Cardiac muscle cell (in vitro differentiated cells and primary cell): ENCODE measurements around the gene TENT5A. TPM values are rescaled to one million over a fixed set of nuclear protein-coding genes. Genes with fewer than 3 reads are reported as not detected.

ENCODE experiments used
- DNase-seq, 2 donors: peaks; one replicate each; pipeline versions ENCODE4 v3.0.0 to v3.0.0-alpha.2; 2010 to 2017; ENCODE audit warnings: low read depth in 1 of 2, low spot score in 1 of 2
- H3K27ac ChIP-seq: fragments of 200-600 bp; sonication (generic); 2 replicates; pipeline ENCODE4 v1.5.1; 2016
- H3K27me3 ChIP-seq: fragments of 200-600 bp; sonication (generic); 2 replicates; pipeline ENCODE4 v1.6.0; 2016; ENCODE audit warnings: control low read depth
- H3K36me3 ChIP-seq: fragments of 200-600 bp; sonication (generic); 2 replicates; pipeline ENCODE4 v1.5.1; 2016; ENCODE audit warnings: control low read depth
- H3K4me1 ChIP-seq: fragments of 200-600 bp; sonication (generic); 2 replicates; pipeline ENCODE4 v1.8.1; 2017; ENCODE audit warnings: low read depth, mild to moderate bottlenecking, mixed run types
- H3K4me3 ChIP-seq: fragments of 200-600 bp; sonication (generic); 2 replicates; pipeline ENCODE4 v1.5.1; 2016; ENCODE audit warnings: mild to moderate bottlenecking
- H3K9me3 ChIP-seq: fragments of 200-600 bp; sonication (generic); 2 replicates; pipeline ENCODE4 v1.5.1; 2017; ENCODE audit warnings: low read depth, mild to moderate bottlenecking, control low read depth
- polyA plus RNA-seq: library from polyadenylated mRNA; unstranded; fragments of >200 nt; fragmentation: Nextera tagmentation; extraction: Ambion mirVana; gene quantifications from 2 replicates; pipeline ENCODE4 v1.2.1, GENCODE V29; 2016
- total RNA-seq: library from RNA; depleted of rRNA; stranded (reverse); fragments of >200 nt; gene quantifications from 2 replicates; pipeline ENCODE4 v1.2.3, GENCODE V29; 2016
- TF ChIP-seq, protein P1 (sequence below): IDR thresholded peaks from 2 replicates; pipeline ENCODE4 v1.5.1; 2012; ENCODE audit warnings: low read depth, mild to moderate bottlenecking, low read length

The TENT5A gene
- total and polyA plus RNA-seq, 2 experiments from 2014 or later, result 8.1 to 9.2 TPM

GRCh38 chr6:81713205-81713604 is 39.3 kb downstream of the TENT5A start:
- Histone ChIP-seq H3K27ac (no peak overlapping the region), H3K27me3 (no peaks in the 10 kb centered on the region), H3K36me3 (no peaks in the 10 kb centered on the region), H3K9me3 (no peaks in the 10 kb centered on the region), H3K4me3 (no peak overlapping the region), H3K4me1 (no peaks in the 10 kb centered on the region)
- TF ChIP-seq, protein P1, sequence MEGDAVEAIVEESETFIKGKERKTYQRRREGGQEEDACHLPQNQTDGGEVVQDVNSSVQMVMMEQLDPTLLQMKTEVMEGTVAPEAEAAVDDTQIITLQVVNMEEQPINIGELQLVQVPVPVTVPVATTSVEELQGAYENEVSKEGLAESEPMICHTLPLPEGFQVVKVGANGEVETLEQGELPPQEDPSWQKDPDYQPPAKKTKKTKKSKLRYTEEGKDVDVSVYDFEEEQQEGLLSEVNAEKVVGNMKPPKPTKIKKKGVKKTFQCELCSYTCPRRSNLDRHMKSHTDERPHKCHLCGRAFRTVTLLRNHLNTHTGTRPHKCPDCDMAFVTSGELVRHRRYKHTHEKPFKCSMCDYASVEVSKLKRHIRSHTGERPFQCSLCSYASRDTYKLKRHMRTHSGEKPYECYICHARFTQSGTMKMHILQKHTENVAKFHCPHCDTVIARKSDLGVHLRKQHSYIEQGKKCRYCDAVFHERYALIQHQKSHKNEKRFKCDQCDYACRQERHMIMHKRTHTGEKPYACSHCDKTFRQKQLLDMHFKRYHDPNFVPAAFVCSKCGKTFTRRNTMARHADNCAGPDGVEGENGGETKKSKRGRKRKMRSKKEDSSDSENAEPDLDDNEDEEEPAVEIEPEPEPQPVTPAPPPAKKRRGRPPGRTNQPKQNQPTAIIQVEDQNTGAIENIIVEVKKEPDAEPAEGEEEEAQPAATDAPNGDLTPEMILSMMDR, result no peak
- no peak for DNase-seq

DNA sequence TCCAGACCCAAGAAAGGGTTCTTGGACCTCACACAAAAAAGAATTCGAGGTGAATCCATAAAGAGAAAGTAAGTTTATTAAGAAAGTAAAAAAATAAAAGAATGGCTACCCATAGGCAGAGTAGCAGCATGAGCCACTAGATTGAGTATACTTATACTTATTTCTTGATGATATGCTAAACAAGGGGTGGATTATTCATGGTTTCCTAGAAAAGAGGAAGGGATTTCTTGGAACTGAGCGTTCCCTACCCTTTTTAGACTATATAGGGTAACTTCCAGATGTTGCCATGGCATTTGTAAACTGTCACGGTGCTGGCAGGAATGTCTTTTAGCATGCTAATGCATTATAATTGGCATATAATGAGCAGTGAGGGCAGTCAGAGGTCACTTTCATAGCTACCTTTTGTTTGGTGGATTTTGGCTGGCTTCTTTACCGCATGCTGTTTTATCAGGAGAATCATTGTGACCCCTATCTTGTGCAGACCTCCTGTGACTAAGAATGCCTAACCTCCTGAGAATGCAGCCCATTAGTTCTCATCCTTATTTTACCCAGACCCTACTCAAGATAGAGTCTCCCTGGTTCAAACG is 44.3 kb downstream of the TENT5A start:
- H3K27me3 ChIP-seq, result no peaks in the 10 kb centered on the region
- TF ChIP-seq, protein P1, result no peak
- DNase-seq, result no peak
- no peaks in the 10 kb centered on the region for H3K4me1 ChIP-seq
- H3K36me3 ChIP-seq, result no peaks in the 10 kb centered on the region
- H3K27ac ChIP-seq, result no peak overlapping the region
- no peaks in the 10 kb centered on the region for H3K9me3 ChIP-seq
- H3K4me3 ChIP-seq, result no peak overlapping the region

GRCh38 chr6:81704700-81705099 is 47.8 kb downstream of the TENT5A start:
- DNase-seq, result no peak
- no peaks in the 10 kb centered on the region for H3K9me3 ChIP-seq
- H3K27me3 ChIP-seq, result no peaks in the 10 kb centered on the region
- no peak overlapping the region for H3K4me3 ChIP-seq
- H3K36me3 ChIP-seq, result no peaks in the 10 kb centered on the region
- TF ChIP-seq, protein P1, result no peak
- H3K27ac ChIP-seq, result no peak overlapping the region
- H3K4me1 ChIP-seq, result no peaks in the 10 kb centered on the region

DNA sequence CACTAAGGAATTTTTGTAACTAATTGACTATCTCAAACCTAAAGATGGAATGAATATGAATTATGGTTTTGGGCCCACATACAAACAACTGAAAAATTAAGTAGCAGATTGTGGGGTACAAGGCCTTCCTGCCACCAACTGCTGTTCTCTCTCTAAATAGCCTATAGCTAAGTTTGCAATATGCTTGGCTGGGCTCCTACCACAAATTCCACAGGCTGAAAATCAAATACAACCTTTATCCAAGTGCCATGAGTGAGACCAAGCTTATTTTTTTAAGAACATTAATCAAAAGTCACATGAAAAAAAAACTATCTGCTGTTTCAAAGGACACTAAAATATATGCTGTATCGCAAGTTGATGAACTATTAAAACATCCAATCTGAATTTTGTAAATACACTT is 52.1 kb downstream of the TENT5A start:
- TF ChIP-seq, protein P1, result no peak
- no peaks in the 10 kb centered on the region for H3K27me3 ChIP-seq

GRCh38 chr6:81697559-81697958 is 54.9 kb downstream of the TENT5A start:
- TF ChIP-seq, protein P1, result no peak
- Histone ChIP-seq H3K36me3 (no peaks in the 10 kb centered on the region), H3K4me1 (no peaks in the 10 kb centered on the region), H3K4me3 (no peak overlapping the region), H3K27me3 (no peaks in the 10 kb centered on the region), H3K27ac (no peak overlapping the region), H3K9me3 (no peaks in the 10 kb centered on the region)
- peak in 1 of 2 donors; percentile 60 for DNase-seq

More for the DNA sequence above, 52.1 kb downstream of the TENT5A start:
- Histone ChIP-seq H3K36me3 (no peaks in the 10 kb centered on the region), H3K27ac (no peak overlapping the region), H3K4me3 (no peak overlapping the region), H3K9me3 (no peaks in the 10 kb centered on the region), H3K4me1 (no peaks in the 10 kb centered on the region)
- DNase-seq, result no peak
